Spleen (tissue), 11 donors: ENCODE measurements around the gene ALCAM. TPM values are rescaled to one million over a fixed set of nuclear protein-coding genes. Genes with fewer than 3 reads are reported as not detected.

ENCODE experiments used
- DNase-seq: peaks from one replicate; pipeline ENCODE4 v3.0.0-alpha.2; 2020
- H3K27ac ChIP-seq, 8 donors: fragments of 200-600 bp; sonication (generic) in 7 of 8; 1 replicate in 4 of 8; 2 replicates in 4 of 8; pipeline versions ENCODE4 v1.5.0 to v1.8.0; 2016 to 2021; ENCODE audit warnings: inconsistent platforms in 4 of 8, mild to moderate bottlenecking in 4 of 8, moderate library complexity in 1 of 8
- H3K27me3 ChIP-seq, 7 donors: fragments of 200-600 bp; sonication (generic) in 6 of 7; replicated peaks in 1 of 7; 1 replicate in 4 of 7; 2 replicates in 3 of 7; pipeline versions ENCODE4 v1.5.0 to v1.8.0; 2016 to 2021; ENCODE audit warnings: inconsistent platforms in 3 of 7, mild to moderate bottlenecking in 1 of 7
- H3K36me3 ChIP-seq, 6 donors: fragments of 200-600 bp; sonication (generic) in 5 of 6; 1 replicate in 4 of 6; 2 replicates in 2 of 6; pipeline versions ENCODE4 v1.5.0 to v1.8.0; 2016 to 2021; ENCODE audit warnings: inconsistent platforms in 2 of 6
- H3K4me1 ChIP-seq, 6 donors: fragments of 200-600 bp; sonication (generic) in 5 of 6; 1 replicate in 3 of 6; 2 replicates in 3 of 6; pipeline versions ENCODE4 v1.5.0 to v1.8.0; 2016 to 2021; ENCODE audit warnings: inconsistent platforms in 3 of 6
- H3K4me3 ChIP-seq, 8 donors: fragments of 200-600 bp; sonication (generic) in 7 of 8; 1 replicate in 4 of 8; 2 replicates in 4 of 8; pipeline versions ENCODE4 v1.5.0 to v1.8.0; 2016 to 2021; ENCODE audit warnings: inconsistent platforms in 4 of 8, mild to moderate bottlenecking in 4 of 8, moderate library complexity in 2 of 8
- H3K9me3 ChIP-seq, 8 donors: fragments of 200-600 bp; sonication (generic) in 7 of 8; 1 replicate in 4 of 8; 2 replicates in 4 of 8; pipeline versions ENCODE4 v1.5.0 to v1.8.0; 2016 to 2021; ENCODE audit warnings: inconsistent platforms in 4 of 8
- POLR2A ChIP-seq, 3 donors: fragments of 450-650 bp; IDR thresholded peaks; one replicate each; pipeline ENCODE4 v1.5.1; 2017; ENCODE audit warnings: antibody characterized with exemption in 3 of 3, mild to moderate bottlenecking in 1 of 3
- POLR2AphosphoS5 ChIP-seq, 3 donors: sonication (generic); formaldehyde crosslinking; IDR thresholded peaks; one replicate each; pipeline ENCODE4 v1.5.1; 2017; ENCODE audit warnings: antibody characterized with exemption in 3 of 3
- WGBS, 5 donors: extraction: QIAGEN DNeasy Blood & Tissue Kit in 3 of 5; methylation state at CpG; one replicate each; pipeline versions ENCODE4 v1.1.5 to v1.1.7; 2013 to 2018; 5-methylcytosine and 5-hydroxymethylcytosine counted together
- intact Hi-C: fragments of 100-400 bp; cut with DNase I; formaldehyde crosslinking; loops from one replicate; pipeline ENCODE4 v1.15.0; 2023; ENCODE audit warnings: low total_unique reads
- polyA plus RNA-seq, 3 donors: library from polyadenylated mRNA; stranded (reverse); fragments of 200-250 nt; gene quantifications; one replicate each; pipeline ENCODE4 v1.2.1, GENCODE V29; 2013
- total RNA-seq, 7 donors: library from RNA; depleted of rRNA in 3 of 7; stranded (reverse); fragments of >200 nt in 3 of 7; fragmentation: NEBNext Ultra II Directional in 4 of 7; extraction: Animal tissue kit (Norgen Biotek cat#: 25700) in 4 of 7; gene quantifications; one replicate each; pipeline versions ENCODE4 v1.1.0 to v1.2.1, GENCODE V29; 2016 to 2021
- TF ChIP-seq, protein P1 (sequence below), 11 experiments: fragments of 200-600 bp in 7 of 11; fragments of 450-650 bp in 4 of 11; sonication (generic) in 4 of 11; IDR thresholded peaks in 8 of 11; conservative IDR thresholded peaks in 3 of 11; 1 replicate in 7 of 11; 2 replicates in 4 of 11; pipeline versions ENCODE4 v1.4.0 to v1.8.0; 2016 to 2021; ENCODE audit warnings: antibody characterized with exemption in 11 of 11, inconsistent platforms in 4 of 11, mild to moderate bottlenecking in 1 of 11
- donor health status: healthy with polysubstance abuse.
- donor health status: DM: no; HTN: no; CAD: no; lungs with moderate emphysema.
- donor health status: DM: no; HTN: no; CAD: no.
- donor health status: Bipolar disorder and iron deficiency.
- donor health status: healthy.
- donor health status: DM: no; HTN: no; CAD: no.
- donor health status: DM: yes; HTN: yes; CAD: no.

Gene ALCAM
- total and polyA plus RNA-seq, 10 donors = 6.3 to 18.5 (median 11.8) TPM

GRCh38 chr3:105521770-105522169 lies 155.1 kb downstream of the ALCAM start:
- H3K36me3 ChIP-seq = peaks cover 0 to 17% (median 0%) of the 10 kb centered on the region in 6 donors
- H3K27ac ChIP-seq = no peak overlapping the region
- TF ChIP-seq, protein P1, sequence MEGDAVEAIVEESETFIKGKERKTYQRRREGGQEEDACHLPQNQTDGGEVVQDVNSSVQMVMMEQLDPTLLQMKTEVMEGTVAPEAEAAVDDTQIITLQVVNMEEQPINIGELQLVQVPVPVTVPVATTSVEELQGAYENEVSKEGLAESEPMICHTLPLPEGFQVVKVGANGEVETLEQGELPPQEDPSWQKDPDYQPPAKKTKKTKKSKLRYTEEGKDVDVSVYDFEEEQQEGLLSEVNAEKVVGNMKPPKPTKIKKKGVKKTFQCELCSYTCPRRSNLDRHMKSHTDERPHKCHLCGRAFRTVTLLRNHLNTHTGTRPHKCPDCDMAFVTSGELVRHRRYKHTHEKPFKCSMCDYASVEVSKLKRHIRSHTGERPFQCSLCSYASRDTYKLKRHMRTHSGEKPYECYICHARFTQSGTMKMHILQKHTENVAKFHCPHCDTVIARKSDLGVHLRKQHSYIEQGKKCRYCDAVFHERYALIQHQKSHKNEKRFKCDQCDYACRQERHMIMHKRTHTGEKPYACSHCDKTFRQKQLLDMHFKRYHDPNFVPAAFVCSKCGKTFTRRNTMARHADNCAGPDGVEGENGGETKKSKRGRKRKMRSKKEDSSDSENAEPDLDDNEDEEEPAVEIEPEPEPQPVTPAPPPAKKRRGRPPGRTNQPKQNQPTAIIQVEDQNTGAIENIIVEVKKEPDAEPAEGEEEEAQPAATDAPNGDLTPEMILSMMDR (IDR thresholded peaks at IDR 0.05 in 8 of 11, conservative IDR thresholded peaks at IDR 0.05 in 3 of 11) = no peak
- TF ChIP-seq POLR2AphosphoS5 (IDR thresholded peaks at IDR 0.05) = no peak
- H3K9me3 ChIP-seq = no peaks in the 10 kb centered on the region
- H3K4me3 ChIP-seq = no peak overlapping the region
- no peak for DNase-seq
- peaks cover 0 to 7% (median 0%) of the 10 kb centered on the region in 6 donors for H3K4me1 ChIP-seq
- intact Hi-C loops = no loop called here
- WGBS, 5 donors = 77 to 83% (median 81%) methylated on average over 2 of the region's 2 CpGs
- H3K27me3 ChIP-seq = no peaks in the 10 kb centered on the region

DNA sequence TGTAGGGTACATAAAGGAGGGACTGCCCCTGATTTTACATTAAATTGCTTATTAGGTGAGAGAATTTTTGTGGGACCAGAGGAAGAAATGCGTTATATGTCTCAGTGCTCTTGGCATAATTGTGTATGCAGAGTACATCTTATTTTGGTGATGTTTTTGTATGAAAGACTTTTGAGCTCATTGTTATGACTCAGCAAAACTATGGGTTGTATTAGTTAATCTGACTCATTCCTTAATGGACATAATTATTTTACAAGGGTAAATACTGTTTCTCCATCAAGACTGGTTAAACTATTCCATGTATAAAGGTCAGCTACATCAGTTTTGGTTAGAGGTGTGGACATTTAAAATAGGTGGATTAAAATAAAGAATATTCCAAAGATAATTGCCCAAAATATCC lies 156.8 kb downstream of the ALCAM start:
- Histone ChIP-seq H3K4me3 (no peak overlapping the region), H3K36me3 (peaks cover 0 to 17% (median 0%) of the 10 kb centered on the region in 6 donors), H3K4me1 (peaks cover 0 to 6% (median 0%) of the 10 kb centered on the region in 6 donors), H3K27me3 (no peaks in the 10 kb centered on the region), H3K9me3 (no peaks in the 10 kb centered on the region), H3K27ac (no peak overlapping the region)
- intact Hi-C loops = no loop called here
- TF ChIP-seq POLR2A (IDR thresholded peaks at IDR 0.05) (no peak), POLR2AphosphoS5 (IDR thresholded peaks at IDR 0.05) (no peak)
- no peak for DNase-seq
- 94 to 100% (median 97%) methylated on average over 1 of the region's 1 CpG for WGBS, 5 donors

DNA sequence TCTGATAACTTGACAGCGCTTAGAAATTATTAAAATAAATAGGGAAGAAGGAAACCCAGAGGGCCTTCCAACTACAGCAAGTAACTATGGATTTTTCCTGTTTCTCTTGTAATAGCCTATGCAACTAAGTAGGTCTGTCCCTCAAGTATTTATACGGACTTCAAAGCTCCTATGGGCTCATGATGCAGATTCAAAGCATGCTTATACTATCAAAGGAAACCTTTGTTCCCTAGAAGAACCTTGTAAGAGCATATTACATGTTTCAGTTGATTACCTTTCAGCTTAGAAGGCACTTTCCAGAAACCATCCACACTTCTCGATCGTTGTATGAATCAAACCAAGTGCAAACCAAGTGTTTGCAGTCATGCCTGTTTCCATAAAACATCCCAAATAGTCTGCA lies 158.8 kb downstream of the ALCAM start:
- Histone ChIP-seq H3K4me1 (no peaks in the 10 kb centered on the region), H3K9me3 (no peaks in the 10 kb centered on the region), H3K27ac (no peak overlapping the region), H3K36me3 (peaks cover 0 to 17% (median 0%) of the 10 kb centered on the region in 6 donors), H3K4me3 (no peak overlapping the region), H3K27me3 (no peaks in the 10 kb centered on the region)
- intact Hi-C loops = no loop called here
- no peak for DNase-seq
- TF ChIP-seq POLR2A (IDR thresholded peaks at IDR 0.05) (no peak), POLR2AphosphoS5 (IDR thresholded peaks at IDR 0.05) (no peak)
- TF ChIP-seq, protein P1 (IDR thresholded peaks at IDR 0.05 in 8 of 11, conservative IDR thresholded peaks at IDR 0.05 in 3 of 11) = no peak
- WGBS, 5 donors = 76 to 93% (median 87%) methylated on average over 4 of the region's 4 CpGs

DNA sequence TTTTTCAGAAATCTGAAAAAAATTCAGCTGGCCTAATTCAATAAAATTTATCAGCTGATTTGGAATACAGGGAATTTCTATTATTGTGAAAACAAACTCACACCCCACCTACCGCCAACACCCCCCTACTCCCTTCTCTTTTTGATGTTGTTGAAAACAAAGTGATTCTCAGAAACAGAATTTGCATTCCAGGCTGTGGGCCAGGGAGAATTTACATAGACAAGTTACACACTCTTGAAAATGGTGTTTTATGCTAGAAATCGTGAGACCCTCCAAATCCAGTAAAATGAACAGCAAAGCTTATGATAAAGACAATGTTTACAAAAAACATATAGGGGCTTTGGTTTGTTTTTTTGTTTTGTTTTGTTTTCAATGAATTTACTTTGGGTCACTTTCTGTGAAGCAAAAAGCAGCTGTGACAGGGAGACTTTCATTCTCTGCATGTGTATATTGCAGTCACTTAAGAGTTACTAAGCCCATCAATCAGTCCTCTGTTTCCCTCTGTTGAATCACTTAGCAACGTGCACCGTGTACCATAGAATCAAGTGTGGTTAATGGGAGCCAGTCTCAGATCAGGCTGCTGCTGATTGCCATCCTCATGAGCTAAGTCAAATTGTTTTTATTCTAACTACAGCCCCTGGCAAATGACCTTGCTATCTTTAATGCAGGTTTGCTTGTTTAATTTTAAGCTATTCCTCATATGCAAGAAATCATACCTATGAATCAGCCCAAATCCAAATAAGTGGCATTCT lies 159.8 kb downstream of the ALCAM start:
- H3K36me3 ChIP-seq = peaks cover 0 to 17% (median 0%) of the 10 kb centered on the region in 6 donors
- H3K4me3 ChIP-seq = no peak overlapping the region
- DNase-seq = no peak
- no peaks in the 10 kb centered on the region for H3K27me3 ChIP-seq
- H3K27ac ChIP-seq = no peak overlapping the region
- WGBS, 5 donors = 68 to 83% (median 83%) methylated on average over 4 of the region's 4 CpGs
- TF ChIP-seq, protein P1 (IDR thresholded peaks at IDR 0.05 in 8 of 11, conservative IDR thresholded peaks at IDR 0.05 in 3 of 11) = no peak
- no peak for TF ChIP-seq POLR2AphosphoS5 (IDR thresholded peaks at IDR 0.05)
- TF ChIP-seq POLR2A (IDR thresholded peaks at IDR 0.05) = no peak
- intact Hi-C loops = no loop called here
- no peaks in the 10 kb centered on the region for H3K4me1 ChIP-seq
- H3K9me3 ChIP-seq = no peaks in the 10 kb centered on the region
